ENCODE results near the gene DMPK.

The DMPK gene

DNA sequence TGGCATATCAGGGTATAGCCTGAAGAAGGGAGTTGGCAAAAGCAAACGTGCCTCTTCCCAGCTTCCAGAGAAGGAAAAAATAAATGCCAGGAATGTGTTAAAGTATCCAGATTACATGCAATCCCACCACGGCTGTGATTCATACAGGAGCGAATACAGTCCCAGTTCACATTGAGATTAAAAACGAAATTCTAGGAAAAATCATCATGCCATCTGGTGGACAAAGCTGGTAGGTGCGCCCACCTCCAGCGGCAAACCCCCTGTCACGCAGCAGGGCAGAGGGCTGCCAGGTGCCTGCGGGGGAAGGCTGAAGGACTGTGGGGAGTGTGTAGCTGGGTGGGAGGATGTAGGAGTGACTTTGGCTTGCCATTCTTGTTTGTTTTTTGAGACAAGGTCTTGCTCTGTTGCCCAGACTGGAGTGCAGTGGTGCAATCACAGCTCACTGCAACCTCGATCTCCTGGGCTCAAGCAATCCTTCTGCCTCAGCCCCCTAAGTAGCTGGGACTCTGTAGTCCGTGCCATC is 16.8 kb upstream of the DMPK start:
- Histone ChIP-seq H3K27ac (replicated peaks) (no peak overlapping the region), H3K4me3 (replicated peaks; ENCODE audit: insufficient read depth, low read length) (no peak overlapping the region), H3K27me3 (ENCODE audit: insufficient read depth, poor library complexity, severe bottlenecking) (peaks cover 42% of the 10 kb centered on the region)
- DNase-seq (ENCODE audit: low read depth in 1 of 2, low spot score in 1 of 2) = peak in 1 of 2 experiments; percentile 30
- no peak for TF ChIP-seq POLR2AphosphoS5 (IDR thresholded peaks at IDR 0.05; ENCODE audit: low read depth)
- TF ChIP-seq, protein P1, sequence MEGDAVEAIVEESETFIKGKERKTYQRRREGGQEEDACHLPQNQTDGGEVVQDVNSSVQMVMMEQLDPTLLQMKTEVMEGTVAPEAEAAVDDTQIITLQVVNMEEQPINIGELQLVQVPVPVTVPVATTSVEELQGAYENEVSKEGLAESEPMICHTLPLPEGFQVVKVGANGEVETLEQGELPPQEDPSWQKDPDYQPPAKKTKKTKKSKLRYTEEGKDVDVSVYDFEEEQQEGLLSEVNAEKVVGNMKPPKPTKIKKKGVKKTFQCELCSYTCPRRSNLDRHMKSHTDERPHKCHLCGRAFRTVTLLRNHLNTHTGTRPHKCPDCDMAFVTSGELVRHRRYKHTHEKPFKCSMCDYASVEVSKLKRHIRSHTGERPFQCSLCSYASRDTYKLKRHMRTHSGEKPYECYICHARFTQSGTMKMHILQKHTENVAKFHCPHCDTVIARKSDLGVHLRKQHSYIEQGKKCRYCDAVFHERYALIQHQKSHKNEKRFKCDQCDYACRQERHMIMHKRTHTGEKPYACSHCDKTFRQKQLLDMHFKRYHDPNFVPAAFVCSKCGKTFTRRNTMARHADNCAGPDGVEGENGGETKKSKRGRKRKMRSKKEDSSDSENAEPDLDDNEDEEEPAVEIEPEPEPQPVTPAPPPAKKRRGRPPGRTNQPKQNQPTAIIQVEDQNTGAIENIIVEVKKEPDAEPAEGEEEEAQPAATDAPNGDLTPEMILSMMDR (IDR thresholded peaks at IDR 0.05; ENCODE audit: insufficient read depth, low read length) = peak; percentile 73

DNA sequence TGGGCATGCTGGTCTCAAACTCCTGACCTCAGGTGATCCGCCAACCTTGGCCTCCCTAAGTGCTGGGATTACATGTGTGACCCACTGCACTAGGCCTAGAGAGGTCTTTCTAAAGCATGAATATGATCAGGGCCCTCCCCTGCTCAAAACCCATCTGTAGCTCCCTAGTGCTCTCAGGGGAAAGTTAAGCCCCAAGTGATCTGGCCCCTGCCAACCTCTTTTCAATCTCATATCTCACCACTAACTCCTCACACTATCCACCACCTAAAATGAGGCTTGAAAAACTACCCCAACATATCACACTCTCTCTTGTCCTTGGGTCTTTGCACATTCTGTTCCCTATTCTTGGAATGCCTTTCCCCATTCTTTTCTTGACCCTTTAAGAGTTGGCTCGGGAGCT is 12.3 kb upstream of the DMPK start:
- TF ChIP-seq POLR2AphosphoS5 (IDR thresholded peaks at IDR 0.05; ENCODE audit: low read depth) (no peak), SPI1 (IDR thresholded peaks at IDR 0.05; ENCODE audit: borderline replicate concordance, low read depth) (no peak), GABPA (IDR thresholded peaks at IDR 0.05; ENCODE audit: low read depth) (no peak)
- TF ChIP-seq, protein P2, sequence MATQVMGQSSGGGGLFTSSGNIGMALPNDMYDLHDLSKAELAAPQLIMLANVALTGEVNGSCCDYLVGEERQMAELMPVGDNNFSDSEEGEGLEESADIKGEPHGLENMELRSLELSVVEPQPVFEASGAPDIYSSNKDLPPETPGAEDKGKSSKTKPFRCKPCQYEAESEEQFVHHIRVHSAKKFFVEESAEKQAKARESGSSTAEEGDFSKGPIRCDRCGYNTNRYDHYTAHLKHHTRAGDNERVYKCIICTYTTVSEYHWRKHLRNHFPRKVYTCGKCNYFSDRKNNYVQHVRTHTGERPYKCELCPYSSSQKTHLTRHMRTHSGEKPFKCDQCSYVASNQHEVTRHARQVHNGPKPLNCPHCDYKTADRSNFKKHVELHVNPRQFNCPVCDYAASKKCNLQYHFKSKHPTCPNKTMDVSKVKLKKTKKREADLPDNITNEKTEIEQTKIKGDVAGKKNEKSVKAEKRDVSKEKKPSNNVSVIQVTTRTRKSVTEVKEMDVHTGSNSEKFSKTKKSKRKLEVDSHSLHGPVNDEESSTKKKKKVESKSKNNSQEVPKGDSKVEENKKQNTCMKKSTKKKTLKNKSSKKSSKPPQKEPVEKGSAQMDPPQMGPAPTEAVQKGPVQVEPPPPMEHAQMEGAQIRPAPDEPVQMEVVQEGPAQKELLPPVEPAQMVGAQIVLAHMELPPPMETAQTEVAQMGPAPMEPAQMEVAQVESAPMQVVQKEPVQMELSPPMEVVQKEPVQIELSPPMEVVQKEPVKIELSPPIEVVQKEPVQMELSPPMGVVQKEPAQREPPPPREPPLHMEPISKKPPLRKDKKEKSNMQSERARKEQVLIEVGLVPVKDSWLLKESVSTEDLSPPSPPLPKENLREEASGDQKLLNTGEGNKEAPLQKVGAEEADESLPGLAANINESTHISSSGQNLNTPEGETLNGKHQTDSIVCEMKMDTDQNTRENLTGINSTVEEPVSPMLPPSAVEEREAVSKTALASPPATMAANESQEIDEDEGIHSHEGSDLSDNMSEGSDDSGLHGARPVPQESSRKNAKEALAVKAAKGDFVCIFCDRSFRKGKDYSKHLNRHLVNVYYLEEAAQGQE (IDR thresholded peaks at IDR 0.05; ENCODE audit: insufficient replicate concordance, low read depth) = no peak
- TF ChIP-seq, protein P1 (IDR thresholded peaks at IDR 0.05; ENCODE audit: insufficient read depth, low read length) = no peak
- H3K27ac ChIP-seq (replicated peaks) = no peak overlapping the region
- no peak overlapping the region for H3K4me3 ChIP-seq (replicated peaks; ENCODE audit: insufficient read depth, low read length)
- peaks cover 53% of the 10 kb centered on the region for H3K27me3 ChIP-seq (ENCODE audit: insufficient read depth, poor library complexity, severe bottlenecking)
- no peak for DNase-seq (ENCODE audit: low read depth in 1 of 2, low spot score in 1 of 2)

DNA sequence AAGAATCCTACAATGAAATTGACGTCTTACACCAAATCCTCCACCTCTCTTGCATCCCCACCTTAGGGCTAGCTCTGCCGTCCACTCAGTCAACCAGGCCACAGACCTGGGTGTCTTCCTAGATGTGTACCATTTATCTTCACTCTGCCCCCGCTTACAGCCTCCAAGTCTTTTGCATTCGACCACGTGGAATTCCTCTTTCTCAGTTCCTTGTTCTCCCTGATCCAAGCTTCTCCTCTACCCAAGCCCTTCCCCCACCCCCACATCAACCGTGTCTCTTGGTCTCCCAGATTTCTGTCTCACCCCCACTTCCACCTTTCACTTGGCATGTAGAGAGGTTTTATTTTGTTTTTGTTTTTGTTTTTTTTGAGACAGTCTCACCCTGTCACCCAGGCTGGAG is 11.6 kb upstream of the DMPK start:
- DNase-seq (ENCODE audit: low read depth in 1 of 2, low spot score in 1 of 2) = no peak
- Histone ChIP-seq H3K27me3 (ENCODE audit: insufficient read depth, poor library complexity, severe bottlenecking) (peaks cover 60% of the 10 kb centered on the region), H3K4me3 (replicated peaks; ENCODE audit: insufficient read depth, low read length) (no peak overlapping the region), H3K27ac (replicated peaks) (no peak overlapping the region)
- TF ChIP-seq POLR2AphosphoS5 (IDR thresholded peaks at IDR 0.05; ENCODE audit: low read depth) (no peak), GABPA (IDR thresholded peaks at IDR 0.05; ENCODE audit: low read depth) (no peak), SPI1 (IDR thresholded peaks at IDR 0.05; ENCODE audit: borderline replicate concordance, low read depth) (no peak)
- TF ChIP-seq, protein P2 (IDR thresholded peaks at IDR 0.05; ENCODE audit: insufficient replicate concordance, low read depth) = no peak
- TF ChIP-seq, protein P1 (IDR thresholded peaks at IDR 0.05; ENCODE audit: insufficient read depth, low read length) = no peak

DNA sequence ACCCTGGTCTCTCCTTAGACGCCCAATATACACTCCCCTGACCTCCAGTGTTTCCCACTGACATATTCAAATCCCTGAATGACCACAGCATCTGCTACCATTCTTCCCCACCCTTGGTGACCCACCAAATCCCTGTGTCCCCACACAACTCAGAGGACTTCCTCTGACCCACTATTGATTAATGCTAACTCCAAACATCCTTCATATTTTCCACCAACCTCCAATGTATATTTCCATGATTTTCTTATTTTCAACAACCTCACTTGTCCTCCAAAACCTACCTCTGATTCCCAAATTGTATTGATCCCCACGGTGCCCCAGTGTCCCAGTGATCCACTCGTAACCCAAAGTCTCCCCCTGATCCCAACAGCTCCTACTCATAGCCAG is 10.9 kb upstream of the DMPK start:
- Histone ChIP-seq H3K27me3 (ENCODE audit: insufficient read depth, poor library complexity, severe bottlenecking) (peaks cover 67% of the 10 kb centered on the region), H3K4me3 (replicated peaks; ENCODE audit: insufficient read depth, low read length) (peak overlapping the region; percentile 40), H3K27ac (replicated peaks) (no peak overlapping the region)
- TF ChIP-seq GABPA (IDR thresholded peaks at IDR 0.05; ENCODE audit: low read depth) = no peak
- TF ChIP-seq SPI1 (IDR thresholded peaks at IDR 0.05; ENCODE audit: borderline replicate concordance, low read depth) = no peak
- TF ChIP-seq, protein P1 (IDR thresholded peaks at IDR 0.05; ENCODE audit: insufficient read depth, low read length) = no peak
- TF ChIP-seq, protein P2 (IDR thresholded peaks at IDR 0.05; ENCODE audit: insufficient replicate concordance, low read depth) = no peak
- TF ChIP-seq POLR2AphosphoS5 (IDR thresholded peaks at IDR 0.05; ENCODE audit: low read depth) = no peak
- no peak for DNase-seq (ENCODE audit: low read depth in 1 of 2, low spot score in 1 of 2)
